Suppressor macrophage (primary cell): Measurements from ENCODE around the gene APOL6.
"Not testable (repeated sequence)": the region's sequence is repeated elsewhere in the genome, so short reads cannot be mapped to it uniquely, and the experiment has no call there.

Source experiments
- DNase-seq, 4 experiments: peaks; one replicate each; pipeline ENCODE4 v3.0.0-alpha.2; 2020 to 2022

APOL6 gene

GRCh38 chr22:35678836-35679235 is 30.6 kb downstream of the APOL6 start:
- peak in 2 of 4 experiments; percentile 36 to 39 for DNase-seq

GRCh38 chr22:35679492-35679891 is 31.2 kb downstream of the APOL6 start:
- peak in 3 of 4 experiments; percentile 27 to 66 (median 50) for DNase-seq

GRCh38 chr22:35681454-35682052 is 33.3 kb downstream of the APOL6 start:
- no peak for DNase-seq

GRCh38 chr22:35683560-35683959 is 35.3 kb downstream of the APOL6 start:
- no peak for DNase-seq

GRCh38 chr22:35684270-35684700 is 36.0 kb downstream of the APOL6 start:
- no peak for DNase-seq

GRCh38 chr22:35684732-35685131 is 36.5 kb downstream of the APOL6 start:
- DNase-seq = no peak

- no peak for DNase-seq
These were observed 37.5 kb downstream of the APOL6 start for GRCh38 chr22:35685731-35686130.

GRCh38 chr22:35686298-35686697 is 38.1 kb downstream of the APOL6 start:
- no peak for DNase-seq

- DNase-seq = no peak
These were observed 39.2 kb downstream of the APOL6 start for GRCh38 chr22:35687461-35687860.

- DNase-seq = no peak
These were observed 40.8 kb downstream of the APOL6 start for GRCh38 chr22:35688913-35689675.

GRCh38 chr22:35690001-35690400 is 41.8 kb downstream of the APOL6 start:
- no peak for DNase-seq

- no peak for DNase-seq
These were observed 47.0 kb downstream of the APOL6 start for GRCh38 chr22:35695202-35695601.

- no peak for DNase-seq
These were observed 48.9 kb downstream of the APOL6 start for GRCh38 chr22:35697142-35697541.

GRCh38 chr22:35699852-35700251 is 51.6 kb downstream of the APOL6 start:
- not testable (repeated sequence) for DNase-seq

GRCh38 chr22:35703861-35704584 is 55.8 kb downstream of the APOL6 start:
- DNase-seq = no peak

GRCh38 chr22:35705141-35705540 is 56.9 kb downstream of the APOL6 start:
- no peak for DNase-seq

- DNase-seq = no peak
These were observed 60.2 kb downstream of the APOL6 start for GRCh38 chr22:35708453-35708852.

- no peak for DNase-seq
These were observed 60.7 kb downstream of the APOL6 start for GRCh38 chr22:35708917-35709316.

- no peak for DNase-seq
These were observed 63.1 kb downstream of the APOL6 start for GRCh38 chr22:35711336-35711735.

GRCh38 chr22:35712672-35713071 is 64.4 kb downstream of the APOL6 start:
- no peak for DNase-seq

GRCh38 chr22:35717572-35717971 is 69.3 kb downstream of the APOL6 start, which contains the start of gene APOL5:
TSS of gene APOL5 (plus strand) at chr22:35717872. CDS start at chr22:35717872, 0 bp downstream.
- no peak for DNase-seq
